Activated CD4-positive, alpha-beta T cell treated with anti-CD3 and anti-CD28 coated beads for 36 hours (primary cell): ENCODE data around the gene TP53. TPM values are rescaled to one million over a fixed set of nuclear protein-coding genes. Genes with fewer than 3 reads are reported as not detected.
A peak's percentile ranks its signal among the peaks of the same experiment; 100 is the strongest.

Experiments used
- ATAC-seq: fragments of 200-7000 bp; cut with Tn5 transposase; one replicate; pipeline ENCODE4 v1.10.0; 2021; ENCODE audit warnings: mild to moderate bottlenecking, moderate library complexity
- CTCF ChIA-PET: fragments of 350-600 bp; sonication (Branson Sonifier 250); formaldehyde crosslinking; loops from one replicate; lab custom pipeline; 2021; ENCODE audit warnings: antibody characterized with exemption; lab: Charles Lee
- POLR2A ChIA-PET: fragments of 350-600 bp; sonication (Branson Sonifier 250); formaldehyde crosslinking; loops from one replicate; lab custom pipeline; 2021; ENCODE audit warnings: antibody characterized with exemption, inconsistent platforms; lab: Charles Lee
- DNase-seq: peaks from one replicate; pipeline ENCODE4 v3.0.0-alpha.2; 2020
- H3K27ac Mint-ChIP-seq: one replicate; pipeline ENCODE4 v1.8.0; 2021; ENCODE audit warnings: mixed read lengths
- H3K27me3 Mint-ChIP-seq: one replicate; pipeline ENCODE4 v1.8.0; 2021; ENCODE audit warnings: mixed read lengths
- H3K36me3 Mint-ChIP-seq: one replicate; pipeline ENCODE4 v1.8.0; 2021; ENCODE audit warnings: low read depth, mixed read lengths
- H3K4me1 Mint-ChIP-seq: one replicate; pipeline ENCODE4 v1.8.0; 2021; ENCODE audit warnings: mixed read lengths
- H3K4me3 Mint-ChIP-seq: one replicate; pipeline ENCODE4 v1.8.0; 2021; ENCODE audit warnings: mild to moderate bottlenecking, moderate library complexity, mixed read lengths
- H3K9me3 Mint-ChIP-seq: one replicate; pipeline ENCODE4 v1.8.0; 2021; ENCODE audit warnings: low read depth, mixed read lengths
- intact Hi-C, 2 experiments: fragments of 100-400 bp; cut with DNase I in 1 of 2; cut with micrococcal nuclease in 1 of 2; formaldehyde crosslinking; loops; one replicate each; pipeline versions ENCODE4 v1.14.2 to v1.15.1; 2022 to 2024; cut with DNase I, micrococcal nuclease
- total RNA-seq, 2 experiments: library from RNA; stranded (reverse); gene quantifications; one replicate each; pipeline ENCODE4 v1.2.3, GENCODE V29; 2021

TP53 gene
- total RNA-seq, 2 experiments from 2014 or later: 127 to 165 TPM

DNA sequence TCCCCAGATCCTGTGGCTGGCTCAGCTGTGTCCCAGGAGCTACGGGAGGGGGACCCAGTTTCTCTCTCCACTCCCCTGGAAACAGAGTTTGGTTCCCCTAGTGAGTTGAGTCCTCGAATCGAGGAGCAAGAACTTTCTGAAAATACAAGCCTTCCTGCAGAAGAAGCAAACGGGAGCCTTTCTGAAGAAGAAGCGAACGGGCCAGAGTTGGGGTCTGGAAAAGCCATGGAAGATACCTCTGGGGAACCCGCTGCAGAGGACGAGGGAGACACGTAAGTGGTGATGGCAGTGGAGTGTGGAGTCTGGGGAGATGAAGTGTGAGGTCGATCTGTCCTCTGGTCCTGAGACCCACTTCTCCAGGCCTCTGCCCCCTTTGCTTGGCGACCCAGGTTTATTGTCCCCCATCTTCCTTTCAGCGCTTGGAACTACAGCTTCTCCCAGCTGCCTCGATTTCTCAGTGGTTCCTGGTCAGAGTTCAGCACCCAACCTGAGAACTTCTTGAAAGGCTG lies 1.6 kb upstream of the TP53 start:
- ATAC-seq (no peak), DNase-seq (no peak)
- Mint-ChIP-seq H3K9me3 (no peaks in the 10 kb centered on the region), H3K36me3 (peaks cover 39% of the 10 kb centered on the region), H3K4me1 (peaks cover 32% of the 10 kb centered on the region), H3K4me3 (peak overlapping the region; percentile 83), H3K27ac (peak overlapping the region; percentile 80), H3K27me3 (no peaks in the 10 kb centered on the region)
- CTCF ChIA-PET: interaction anchor here (0.6 to 4.8 kb wide), 15 partner anchors 10 to 392 kb away, joined by 3 to 31 read pairs (median 4); partner anchors contain the start of genes ACAP1, CYB5D1, EFNB3 and FXR2
- intact Hi-C loops: loop anchor here (1.0 to 5.0 kb wide), 18 partner anchors 57 to 1047 kb away; partner anchors contain the start of genes NAA38 (in 2 of the 2), CNTROB (in 1 of the 2), CYB5D1 (in 1 of the 2) and FXR2 (in 1 of the 2)
- POLR2A ChIA-PET: interaction anchor here (1.0 to 3.7 kb wide), 3 partner anchors 16 to 110 kb away, joined by 4 to 32 read pairs (median 25); partner anchors contain the start of genes CD68, EFNB3 and FXR2

GRCh38 chr17:7687908-7688807 lies 868 bp upstream of the TP53 start, which contains the start of gene WRAP53:
WRAP53 (plus strand) TSS chr17:7688477; CDS start chr17:7688649, 172 bp downstream.
- intact Hi-C loops: loop anchor here (1.0 to 5.0 kb wide), 27 partner anchors 56 to 1046 kb away; partner anchors contain the start of genes FXR2 (in 2 of the 2), NAA38 (in 2 of the 2), ALOXE3 (in 1 of the 2) and CNTROB (in 1 of the 2)
- DNase-seq (peak; percentile 97), ATAC-seq (peak; percentile 81)
- peak within 1 kb of the TSS; percentile 97 for H3K27ac Mint-ChIP-seq
- peaks cover 35% of the 10 kb centered on the region for H3K4me1 Mint-ChIP-seq
- H3K4me3 Mint-ChIP-seq: peak within 1 kb of the TSS; percentile 83
- CTCF ChIA-PET: interaction anchor here (0.5 to 4.8 kb wide), 53 partner anchors 10 to 652 kb away, joined by 3 to 31 read pairs (median 4); partner anchors contain the start of genes ACAP1, ATP1B2, CYB5D1 and DNAH2
- H3K9me3 Mint-ChIP-seq: no peaks in the 10 kb centered on the region
- POLR2A ChIA-PET: interaction anchor here (0.6 to 3.7 kb wide), 23 partner anchors 15 to 695 kb away, joined by 3 to 39 read pairs (median 6); partner anchors contain the start of genes ATP1B2, CD68, CNTROB and CYB5D1
- H3K36me3 Mint-ChIP-seq: peaks cover 35% of the 10 kb centered on the region
- H3K27me3 Mint-ChIP-seq: no peaks in the 10 kb centered on the region

- Mint-ChIP-seq H3K27me3 (no peaks in the 10 kb centered on the region), H3K36me3 (peaks cover 27% of the 10 kb centered on the region), H3K9me3 (no peaks in the 10 kb centered on the region), H3K4me3 (peak overlapping the region; percentile 83), H3K4me1 (peaks cover 40% of the 10 kb centered on the region), H3K27ac (peak overlapping the region; percentile 97)
- peak; percentile 43 for ATAC-seq
- CTCF ChIA-PET: interaction anchor here (0.6 to 4.8 kb wide), 29 partner anchors 13 to 477 kb away, joined by 3 to 31 read pairs (median 5); partner anchors contain the start of genes DNAH2, EFNB3, FXR2 and MPDU1
- intact Hi-C loops: loop anchor here (1.0 to 5.0 kb wide), 26 partner anchors 72 to 1044 kb away; partner anchors contain the start of genes EIF5A (in 2 of the 2), MPDU1 (in 2 of the 2), POLR2A (in 2 of the 2) and TMEM102 (in 2 of the 2)
- POLR2A ChIA-PET: interaction anchor here (0.5 to 3.7 kb wide), 32 partner anchors 13 to 682 kb away, joined by 3 to 39 read pairs (median 5); partner anchors contain the start of genes ATP1B2, CD68, CYB5D1 and FXR2
- DNase-seq: peak; percentile 89
Observed at GRCh38 chr17:7686222-7687071, 843 bp downstream of the TP53 start.

GRCh38 chr17:7685533-7686221 lies 1.6 kb downstream of the TP53 start:
- no peaks in the 10 kb centered on the region for H3K27me3 Mint-ChIP-seq
- ATAC-seq (peak; percentile 47), DNase-seq (peak; percentile 96)
- H3K4me3 Mint-ChIP-seq: peak overlapping the region; percentile 83
- intact Hi-C loops: loop anchor here (1.0 to 5.0 kb wide), 25 partner anchors 71 to 1043 kb away; partner anchors contain the start of genes EIF5A (in 2 of the 2), POLR2A (in 2 of the 2), TMEM102 (in 2 of the 2) and ALOXE3 (in 1 of the 2)
- peaks cover 25% of the 10 kb centered on the region for H3K36me3 Mint-ChIP-seq
- no peaks in the 10 kb centered on the region for H3K9me3 Mint-ChIP-seq
- POLR2A ChIA-PET: interaction anchor here (0.5 to 3.7 kb wide), 19 partner anchors 12 to 681 kb away, joined by 3 to 39 read pairs (median 5); partner anchors contain the start of genes ATP1B2, CD68, FXR2 and MPDU1
- CTCF ChIA-PET: interaction anchor here (0.6 to 3.8 kb wide), 9 partner anchors 12 to 434 kb away, joined by 3 to 31 read pairs (median 3); partner anchors contain the start of genes FXR2 and SAT2
- peak overlapping the region; percentile 97 for H3K27ac Mint-ChIP-seq
- peaks cover 40% of the 10 kb centered on the region for H3K4me1 Mint-ChIP-seq

GRCh38 chr17:7684851-7685532 lies 2.3 kb downstream of the TP53 start:
- intact Hi-C loops: loop anchor here (5.0 kb wide), 7 partner anchors 157 to 1043 kb away; partner anchors contain the start of genes CYB5D1 (in 1 of the 2), KIAA0753 (in 1 of the 2), NAA38 (in 1 of the 2) and SLC16A13 (in 1 of the 2)
- Mint-ChIP-seq H3K36me3 (peaks cover 21% of the 10 kb centered on the region), H3K27me3 (no peaks in the 10 kb centered on the region), H3K9me3 (no peaks in the 10 kb centered on the region), H3K27ac (peak overlapping the region; percentile 97), H3K4me1 (peaks cover 36% of the 10 kb centered on the region), H3K4me3 (peak overlapping the region; percentile 83)
- ChIA-PET POLR2A (interaction anchor here (0.6 to 1.7 kb wide), 5 partner anchors 19 to 454 kb away, joined by 3 to 4 read pairs (median 3); partner anchors contain the start of gene SAT2), CTCF (interaction anchor here (0.6 to 3.8 kb wide), 6 partner anchors 11 to 373 kb away, joined by 3 to 31 read pairs (median 3); partner anchors contain the start of genes FXR2 and SAT2)
- no peak for ATAC-seq
- DNase-seq: no peak

DNA sequence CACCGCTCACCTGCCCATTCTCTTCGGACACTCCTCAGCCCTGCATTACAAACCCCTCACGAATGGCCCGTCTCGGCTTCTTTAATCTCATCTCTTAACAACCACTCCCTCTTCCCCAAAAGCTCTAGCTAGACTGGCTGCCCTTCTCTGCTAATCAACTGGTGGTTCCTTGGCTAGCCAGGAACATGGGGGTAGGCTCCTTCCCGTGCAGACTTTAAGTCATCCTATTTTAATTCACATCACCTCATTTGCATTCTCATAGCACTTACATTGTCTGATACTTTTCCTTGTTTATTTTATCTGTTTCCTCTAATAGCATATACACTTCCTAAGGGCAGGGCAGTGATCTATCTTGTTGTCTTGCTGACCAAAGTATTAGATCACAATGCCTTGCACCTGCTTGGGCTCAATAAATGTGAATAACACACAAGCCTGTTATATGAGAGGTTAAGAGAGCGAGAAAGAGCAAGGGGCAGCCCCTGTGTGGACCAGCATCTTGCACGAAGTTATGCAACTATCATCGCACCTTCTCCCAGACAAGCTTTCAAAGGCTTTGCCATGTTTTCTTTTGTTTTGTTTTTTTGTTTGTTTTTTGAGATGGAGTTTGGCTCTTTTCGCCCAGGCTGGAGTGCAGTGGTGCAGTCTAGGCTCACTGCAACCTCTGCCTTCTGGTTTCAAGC lies 9.8 kb downstream of the TP53 start:
- Mint-ChIP-seq H3K36me3 (peaks cover 30% of the 10 kb centered on the region), H3K27me3 (no peaks in the 10 kb centered on the region), H3K4me1 (peaks cover 4% of the 10 kb centered on the region), H3K4me3 (no peak overlapping the region), H3K9me3 (peaks cover 4% of the 10 kb centered on the region), H3K27ac (no peak overlapping the region)
- ChIA-PET POLR2A (no interaction called here), CTCF (interaction anchor here (3.5 kb wide), 1 partner anchor 10 kb away, joined by 11 read pairs; the partner anchor contains the start of gene TP53)
- ATAC-seq (no peak), DNase-seq (no peak)
- intact Hi-C loops: no loop called here

GRCh38 chr17:7676533-7676932 lies 10.8 kb downstream of the TP53 start:
- H3K4me1 Mint-ChIP-seq: peaks cover 2% of the 10 kb centered on the region
- H3K27me3 Mint-ChIP-seq: no peaks in the 10 kb centered on the region
- H3K36me3 Mint-ChIP-seq: peaks cover 34% of the 10 kb centered on the region
- POLR2A ChIA-PET: no interaction called here
- H3K4me3 Mint-ChIP-seq: no peak overlapping the region
- no peak for DNase-seq
- peak overlapping the region; percentile 0 for H3K27ac Mint-ChIP-seq
- ATAC-seq: no peak
- intact Hi-C loops: no loop called here
- H3K9me3 Mint-ChIP-seq: peaks cover 4% of the 10 kb centered on the region
- CTCF ChIA-PET: interaction anchor here (3.5 kb wide), 1 partner anchor 11 kb away, joined by 11 read pairs; the partner anchor contains the start of gene TP53

- POLR2A ChIA-PET: no interaction called here
- H3K4me3 Mint-ChIP-seq: no peak overlapping the region
Observed at GRCh38 chr17:7674934-7675333, 12.4 kb downstream of the TP53 start.

More at GRCh38 chr17:7674934-7675333, 12.4 kb downstream of the TP53 start:
- peaks cover 41% of the 10 kb centered on the region for H3K36me3 Mint-ChIP-seq
- CTCF ChIA-PET: no interaction called here
- peaks cover 2% of the 10 kb centered on the region for H3K4me1 Mint-ChIP-seq
- intact Hi-C loops: loop anchor here in 1 of 2 experiments (5.0 kb wide), 1 partner anchor 43 kb away; the partner anchor contains the start of gene SHBG
- H3K9me3 Mint-ChIP-seq: peaks cover 4% of the 10 kb centered on the region
- DNase-seq (no peak), ATAC-seq (no peak)
- H3K27me3 Mint-ChIP-seq: no peaks in the 10 kb centered on the region
- H3K27ac Mint-ChIP-seq: no peak overlapping the region
